Prostate gland (tissue), 2 donors: ENCODE data around the gene CRLF1. TPM values are rescaled to one million over a fixed set of nuclear protein-coding genes. Genes with fewer than 3 reads are reported as not detected.

ENCODE experiments used
- DNase-seq: peaks from one replicate; pipeline ENCODE4 v3.0.0-alpha.2; 2019; ENCODE audit warnings: low spot score
- H3K27ac ChIP-seq, 2 donors: fragments of 200-600 bp; sonication (generic); 2 replicates each; pipeline ENCODE4 v1.5.1; 2017 to 2019
- H3K27me3 ChIP-seq: fragments of 200-600 bp; sonication (generic); replicated peaks from 2 replicates; pipeline ENCODE4 v1.5.1; 2019; ENCODE audit not compliant: insufficient read depth
- H3K36me3 ChIP-seq, 2 donors: fragments of 200-600 bp; sonication (generic); 1 replicate in 1 of 2; 2 replicates in 1 of 2; pipeline versions ENCODE4 v1.5.1 to v1.8.1; 2017 to 2019
- H3K4me1 ChIP-seq: fragments of 200-600 bp; sonication (generic); replicated peaks from 2 replicates; pipeline ENCODE4 v1.5.1; 2019
- H3K4me3 ChIP-seq, 2 donors: fragments of 200-600 bp; sonication (generic); 2 replicates each; pipeline ENCODE4 v1.5.1; 2017 to 2019
- H3K9me3 ChIP-seq: fragments of 200-600 bp; sonication (generic); 2 replicates; pipeline ENCODE4 v1.5.1; 2017
- CTCF ChIP-seq, 4 experiments: fragments of 200-600 bp in 2 of 4; fragments of 450-650 bp in 2 of 4; sonication (generic) in 2 of 4; IDR thresholded peaks; 1 replicate in 3 of 4; 2 replicates in 1 of 4; pipeline ENCODE4 v1.5.1; 2016 to 2019; ENCODE audit warnings: antibody characterized with exemption in 4 of 4, mild to moderate bottlenecking in 2 of 4, moderate library complexity in 2 of 4
- POLR2A ChIP-seq: fragments of 450-650 bp; IDR thresholded peaks from one replicate; pipeline ENCODE4 v1.6.1; 2016; ENCODE audit warnings: antibody characterized with exemption, mild to moderate bottlenecking
- POLR2AphosphoS5 ChIP-seq: sonication (generic); formaldehyde crosslinking; IDR thresholded peaks from one replicate; pipeline ENCODE4 v1.6.1; 2017; ENCODE audit warnings: antibody characterized with exemption
- WGBS: methylation state at CpG from one replicate; pipeline ENCODE4 v1.1.5; 2018; 5-methylcytosine and 5-hydroxymethylcytosine counted together
- intact Hi-C: fragments of 100-400 bp; cut with DNase I; formaldehyde crosslinking; loops from one replicate; pipeline ENCODE4 v1.14.2; 2022
- total RNA-seq, 2 donors: library from RNA; depleted of rRNA; stranded (reverse); fragments of >200 nt; gene quantifications; one replicate each; pipeline ENCODE4 v1.1.0, GENCODE V29; 2016

The CRLF1 gene
- total RNA-seq, 2 donors from 2014 or later = 2.6 to 12.6 TPM

GRCh38 chr19:18612051-18612771, 5.6 kb upstream of the CRLF1 start:
- WGBS = under 1% methylated on average over 30 of the region's 30 CpGs
- H3K4me3 ChIP-seq = peak overlapping the region; percentile 20 to 31
- no peak for DNase-seq
- H3K9me3 ChIP-seq = no peaks in the 10 kb centered on the region
- H3K4me1 ChIP-seq = peaks cover 15% of the 10 kb centered on the region
- no peaks in the 10 kb centered on the region for H3K36me3 ChIP-seq
- intact Hi-C loops = no loop called here
- H3K27me3 ChIP-seq = peaks cover 54% of the 10 kb centered on the region
- no peak overlapping the region for H3K27ac ChIP-seq
- TF ChIP-seq CTCF (IDR thresholded peaks at IDR 0.05) = no peak
- TF ChIP-seq POLR2AphosphoS5 = no peak
- no peak for TF ChIP-seq POLR2A

GRCh38 chr19:18611327-18612050, 4.9 kb upstream of the CRLF1 start:
- Histone ChIP-seq H3K4me3 (no peak overlapping the region), H3K36me3 (no peaks in the 10 kb centered on the region), H3K27me3 (peaks cover 55% of the 10 kb centered on the region), H3K27ac (no peak overlapping the region), H3K9me3 (no peaks in the 10 kb centered on the region), H3K4me1 (peaks cover 18% of the 10 kb centered on the region)
- DNase-seq = no peak
- TF ChIP-seq CTCF (IDR thresholded peaks at IDR 0.05) = no peak
- no peak for TF ChIP-seq POLR2A
- TF ChIP-seq POLR2AphosphoS5 = no peak
- WGBS = 3% methylated on average over 62 of the region's 62 CpGs
- intact Hi-C loops = no loop called here

GRCh38 chr19:18610556-18611326, 4.1 kb upstream of the CRLF1 start:
- no peak overlapping the region for H3K4me3 ChIP-seq
- H3K4me1 ChIP-seq = peaks cover 18% of the 10 kb centered on the region
- no peaks in the 10 kb centered on the region for H3K9me3 ChIP-seq
- no peak for TF ChIP-seq POLR2A
- TF ChIP-seq POLR2AphosphoS5 = no peak
- no peak for TF ChIP-seq CTCF (IDR thresholded peaks at IDR 0.05)
- no peaks in the 10 kb centered on the region for H3K36me3 ChIP-seq
- intact Hi-C loops = no loop called here
- no peak for DNase-seq
- 9% methylated on average over 30 of the region's 45 CpGs for WGBS
- H3K27me3 ChIP-seq = peaks cover 59% of the 10 kb centered on the region
- H3K27ac ChIP-seq = no peak overlapping the region

GRCh38 chr19:18610245-18610555, 3.6 kb upstream of the CRLF1 start:
- TF ChIP-seq POLR2AphosphoS5 (no peak), CTCF (IDR thresholded peaks at IDR 0.05) (no peak), POLR2A (no peak)
- H3K27ac ChIP-seq = no peak overlapping the region
- peaks cover 59% of the 10 kb centered on the region for H3K27me3 ChIP-seq
- no peak for DNase-seq
- H3K4me1 ChIP-seq = peaks cover 18% of the 10 kb centered on the region
- H3K9me3 ChIP-seq = no peaks in the 10 kb centered on the region
- H3K36me3 ChIP-seq = no peaks in the 10 kb centered on the region
- 94% methylated on average over 2 of the region's 3 CpGs for WGBS
- intact Hi-C loops = no loop called here
- no peak overlapping the region for H3K4me3 ChIP-seq
